ENCODE measurements around the gene QSOX2. TPM values are rescaled to one million over a fixed set of nuclear protein-coding genes. Genes with fewer than 3 reads are reported as not detected.

QSOX2 gene
- total and polyA plus RNA-seq, 12 donors, result 4.6 to 9.1 (median 7.7) TPM

DNA sequence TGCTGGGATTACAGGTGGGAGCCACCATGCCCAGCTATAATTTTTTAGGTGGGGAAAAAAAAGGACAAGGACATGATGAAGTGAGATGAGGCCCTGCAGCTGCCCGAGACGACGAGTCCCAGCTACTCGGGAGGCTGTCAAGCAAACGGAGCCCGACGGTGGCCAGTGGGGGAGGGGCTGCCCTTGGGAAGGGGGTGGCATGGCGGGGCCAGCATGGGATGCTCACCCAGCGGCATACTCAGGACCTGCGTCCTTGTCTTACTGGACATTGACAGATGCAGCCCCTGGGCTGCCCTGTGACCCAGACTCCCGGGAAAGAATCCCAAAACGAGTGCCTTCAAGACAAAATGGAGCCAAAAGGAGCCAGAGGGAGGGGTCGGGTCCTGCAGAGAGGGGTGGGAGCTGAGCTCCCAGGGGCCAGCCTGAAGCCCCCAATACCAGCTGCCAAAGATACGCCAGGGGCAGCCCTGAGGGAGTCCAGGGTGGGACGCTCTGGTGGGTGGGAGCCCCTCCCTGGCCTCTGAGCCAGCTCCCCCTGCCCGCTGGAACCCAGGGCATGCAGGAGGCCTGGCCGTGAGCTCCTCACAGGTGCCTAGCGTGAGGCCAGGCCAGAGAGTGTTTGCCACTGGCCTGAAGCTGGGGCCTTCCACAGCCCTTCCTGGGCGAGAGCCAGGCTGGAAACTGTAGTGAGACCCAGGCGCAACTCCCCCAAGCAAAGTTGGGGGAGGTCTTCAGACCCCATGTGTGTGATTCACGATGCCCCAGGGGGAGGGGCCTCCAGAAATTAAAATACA, 42.5 kb upstream of the QSOX2 start:
- Histone ChIP-seq H3K9me3 (no peaks in the 10 kb centered on the region), H3K4me3 (no peak overlapping the region), H3K36me3 (no peaks in the 10 kb centered on the region), H3K4me1 (peaks cover 0 to 8% (median 5%) of the 10 kb centered on the region in 9 donors), H3K27me3 (peaks cover 0 to 56% (median 40%) of the 10 kb centered on the region in 7 donors), H3K27ac (no peak overlapping the region)
- intact Hi-C loops (cut with DNase I), result loop anchor here in 4 of 10 donors (5.0 to 10.0 kb wide), 4 partner anchors 113 to 683 kb away; no protein-coding TSS in a partner anchor
- WGBS, 2 donors, result 44 to 51% methylated on average over 21 of the region's 21 CpGs
- DNase-seq (peak in 1 of 2 donors; percentile 9), ATAC-seq (no peak)
- TF ChIP-seq, protein P1, sequence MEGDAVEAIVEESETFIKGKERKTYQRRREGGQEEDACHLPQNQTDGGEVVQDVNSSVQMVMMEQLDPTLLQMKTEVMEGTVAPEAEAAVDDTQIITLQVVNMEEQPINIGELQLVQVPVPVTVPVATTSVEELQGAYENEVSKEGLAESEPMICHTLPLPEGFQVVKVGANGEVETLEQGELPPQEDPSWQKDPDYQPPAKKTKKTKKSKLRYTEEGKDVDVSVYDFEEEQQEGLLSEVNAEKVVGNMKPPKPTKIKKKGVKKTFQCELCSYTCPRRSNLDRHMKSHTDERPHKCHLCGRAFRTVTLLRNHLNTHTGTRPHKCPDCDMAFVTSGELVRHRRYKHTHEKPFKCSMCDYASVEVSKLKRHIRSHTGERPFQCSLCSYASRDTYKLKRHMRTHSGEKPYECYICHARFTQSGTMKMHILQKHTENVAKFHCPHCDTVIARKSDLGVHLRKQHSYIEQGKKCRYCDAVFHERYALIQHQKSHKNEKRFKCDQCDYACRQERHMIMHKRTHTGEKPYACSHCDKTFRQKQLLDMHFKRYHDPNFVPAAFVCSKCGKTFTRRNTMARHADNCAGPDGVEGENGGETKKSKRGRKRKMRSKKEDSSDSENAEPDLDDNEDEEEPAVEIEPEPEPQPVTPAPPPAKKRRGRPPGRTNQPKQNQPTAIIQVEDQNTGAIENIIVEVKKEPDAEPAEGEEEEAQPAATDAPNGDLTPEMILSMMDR (IDR thresholded peaks at IDR 0.05), result no peak

GRCh38 chr9:136286987-136287379, 41.4 kb upstream of the QSOX2 start:
- ATAC-seq, result no peak
- H3K27ac ChIP-seq, result no peak overlapping the region
- TF ChIP-seq, protein P1 (IDR thresholded peaks at IDR 0.05), result no peak
- peaks cover 0 to 65% (median 47%) of the 10 kb centered on the region in 7 donors for H3K27me3 ChIP-seq
- H3K4me3 ChIP-seq, result no peak overlapping the region
- intact Hi-C loops (cut with DNase I), result loop anchor here in 4 of 10 donors (5.0 to 10.0 kb wide), 4 partner anchors 112 to 682 kb away; no protein-coding TSS in a partner anchor
- DNase-seq, result peak in 1 of 2 donors; percentile 2
- peaks cover 0 to 13% (median 6%) of the 10 kb centered on the region in 9 donors for H3K4me1 ChIP-seq
- 91 to 97% methylated on average over 13 of the region's 13 CpGs for WGBS, 2 donors
- no peaks in the 10 kb centered on the region for H3K36me3 ChIP-seq
- H3K9me3 ChIP-seq, result no peaks in the 10 kb centered on the region

DNA sequence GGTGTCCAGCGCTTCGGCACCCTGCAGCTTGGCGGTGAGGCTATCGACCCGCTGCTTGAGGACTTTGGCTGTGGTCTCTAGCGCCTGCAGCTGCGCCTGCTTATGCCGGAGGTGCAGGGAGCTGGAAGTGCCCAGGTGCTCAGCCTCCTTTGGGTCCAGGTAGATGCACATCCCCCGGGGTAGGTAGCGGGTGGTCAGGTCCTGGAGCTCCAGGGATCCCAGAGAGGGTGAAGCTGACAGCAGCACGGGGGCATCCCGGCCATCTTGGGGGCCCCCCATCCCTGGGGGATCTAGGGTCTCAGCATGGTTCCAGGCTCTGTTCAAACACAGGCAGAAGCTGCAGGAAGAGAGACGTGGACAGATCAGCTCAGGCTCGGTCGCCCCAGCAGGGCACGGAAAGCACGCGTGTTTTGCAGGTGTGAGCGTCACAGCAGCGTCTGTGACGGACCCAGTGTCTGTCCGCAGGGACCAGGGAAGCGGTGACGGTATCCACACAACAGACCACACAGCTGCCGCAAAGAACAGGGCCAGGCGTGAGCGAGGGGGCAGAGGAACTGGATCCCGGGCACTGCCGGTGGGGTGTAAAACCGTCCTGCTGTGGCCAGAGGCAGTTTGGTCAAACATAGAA, 40.9 kb upstream of the QSOX2 start:
- H3K36me3 ChIP-seq, result no peaks in the 10 kb centered on the region
- peaks cover 0 to 13% (median 6%) of the 10 kb centered on the region in 9 donors for H3K4me1 ChIP-seq
- no peak overlapping the region for H3K27ac ChIP-seq
- intact Hi-C loops (cut with DNase I), result loop anchor here in 4 of 10 donors (5.0 to 10.0 kb wide), 4 partner anchors 112 to 682 kb away; no protein-coding TSS in a partner anchor
- 81 to 86% methylated on average over 30 of the region's 30 CpGs for WGBS, 2 donors
- peak in 1 of 2 donors; percentile 5 for DNase-seq
- H3K4me3 ChIP-seq, result no peak overlapping the region
- ATAC-seq, result no peak
- peaks cover 0 to 68% (median 47%) of the 10 kb centered on the region in 7 donors for H3K27me3 ChIP-seq
- TF ChIP-seq, protein P1 (IDR thresholded peaks at IDR 0.05), result no peak
- H3K9me3 ChIP-seq, result no peaks in the 10 kb centered on the region
